ENCODE data around the gene CALML5.

DNA sequence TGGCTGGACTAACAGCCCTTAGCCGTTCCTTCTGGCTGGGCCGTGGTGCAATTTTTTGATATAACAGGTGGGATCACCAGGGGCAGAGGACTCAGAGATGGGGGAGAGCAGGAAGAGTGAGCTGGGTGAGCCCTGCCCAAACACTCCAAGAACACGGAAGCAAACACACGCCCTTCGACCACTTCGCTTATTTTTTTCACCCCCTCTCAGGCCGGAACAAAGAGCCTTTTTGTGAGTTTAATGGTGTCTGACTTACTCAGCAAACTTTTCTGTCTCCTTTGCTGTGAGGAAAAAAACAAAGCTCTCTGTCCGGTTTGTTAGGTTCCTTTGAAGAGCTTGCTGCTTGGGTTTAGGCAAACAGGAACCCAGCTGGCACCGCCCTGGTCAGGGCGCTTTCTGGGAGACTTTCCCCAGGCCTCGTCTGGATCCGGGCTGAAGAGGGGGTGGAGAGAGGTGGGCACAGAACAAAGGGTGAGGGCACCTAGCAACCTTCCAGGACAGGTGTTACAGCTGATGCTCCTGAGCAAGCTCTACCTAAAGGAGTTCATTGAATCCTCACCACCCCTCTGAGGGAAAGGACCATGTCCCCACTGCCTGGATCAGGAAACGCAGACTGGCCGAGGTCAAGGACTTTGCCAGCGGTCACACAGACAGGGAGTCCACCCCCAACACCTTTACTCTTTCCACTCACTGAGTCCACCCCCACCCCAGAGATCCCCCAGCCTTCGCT, 48.7 kb upstream of the CALML5 start:
- TF ChIP-seq, protein P1, sequence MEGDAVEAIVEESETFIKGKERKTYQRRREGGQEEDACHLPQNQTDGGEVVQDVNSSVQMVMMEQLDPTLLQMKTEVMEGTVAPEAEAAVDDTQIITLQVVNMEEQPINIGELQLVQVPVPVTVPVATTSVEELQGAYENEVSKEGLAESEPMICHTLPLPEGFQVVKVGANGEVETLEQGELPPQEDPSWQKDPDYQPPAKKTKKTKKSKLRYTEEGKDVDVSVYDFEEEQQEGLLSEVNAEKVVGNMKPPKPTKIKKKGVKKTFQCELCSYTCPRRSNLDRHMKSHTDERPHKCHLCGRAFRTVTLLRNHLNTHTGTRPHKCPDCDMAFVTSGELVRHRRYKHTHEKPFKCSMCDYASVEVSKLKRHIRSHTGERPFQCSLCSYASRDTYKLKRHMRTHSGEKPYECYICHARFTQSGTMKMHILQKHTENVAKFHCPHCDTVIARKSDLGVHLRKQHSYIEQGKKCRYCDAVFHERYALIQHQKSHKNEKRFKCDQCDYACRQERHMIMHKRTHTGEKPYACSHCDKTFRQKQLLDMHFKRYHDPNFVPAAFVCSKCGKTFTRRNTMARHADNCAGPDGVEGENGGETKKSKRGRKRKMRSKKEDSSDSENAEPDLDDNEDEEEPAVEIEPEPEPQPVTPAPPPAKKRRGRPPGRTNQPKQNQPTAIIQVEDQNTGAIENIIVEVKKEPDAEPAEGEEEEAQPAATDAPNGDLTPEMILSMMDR (IDR thresholded peaks at IDR 0.05) = no peak
- no peak for TF ChIP-seq POLR2A (IDR thresholded peaks at IDR 0.05)

Data from breast epithelium (tissue), 3 donors.